ENCODE data around the gene ACTN4.

ACTN4 gene

DNA sequence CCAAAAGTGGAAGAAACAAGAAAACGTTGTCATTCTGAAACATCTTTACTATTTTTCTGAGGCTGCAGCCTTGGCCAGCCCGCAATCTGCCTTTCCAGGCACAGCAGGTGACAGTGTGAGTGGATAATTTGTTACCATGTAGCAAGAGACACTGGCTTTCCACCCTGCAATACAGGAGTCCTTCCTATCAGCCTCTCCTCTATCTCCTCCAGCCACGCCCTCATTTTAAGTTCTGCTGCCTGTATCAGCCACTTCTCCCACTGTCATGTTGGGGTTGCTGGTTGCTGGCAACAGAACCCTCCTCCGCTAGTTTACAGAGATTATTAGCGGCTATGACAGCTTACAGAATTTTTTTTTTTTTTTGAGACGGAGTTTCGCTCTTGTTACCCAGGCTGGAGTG, 133.6 kb downstream of the ACTN4 start:
- no peak overlapping the region for H3K27ac ChIP-seq
- H3K4me3 ChIP-seq, result no peak overlapping the region
- no peak for DNase-seq (ENCODE audit: low spot score)
- TF ChIP-seq, protein P1, sequence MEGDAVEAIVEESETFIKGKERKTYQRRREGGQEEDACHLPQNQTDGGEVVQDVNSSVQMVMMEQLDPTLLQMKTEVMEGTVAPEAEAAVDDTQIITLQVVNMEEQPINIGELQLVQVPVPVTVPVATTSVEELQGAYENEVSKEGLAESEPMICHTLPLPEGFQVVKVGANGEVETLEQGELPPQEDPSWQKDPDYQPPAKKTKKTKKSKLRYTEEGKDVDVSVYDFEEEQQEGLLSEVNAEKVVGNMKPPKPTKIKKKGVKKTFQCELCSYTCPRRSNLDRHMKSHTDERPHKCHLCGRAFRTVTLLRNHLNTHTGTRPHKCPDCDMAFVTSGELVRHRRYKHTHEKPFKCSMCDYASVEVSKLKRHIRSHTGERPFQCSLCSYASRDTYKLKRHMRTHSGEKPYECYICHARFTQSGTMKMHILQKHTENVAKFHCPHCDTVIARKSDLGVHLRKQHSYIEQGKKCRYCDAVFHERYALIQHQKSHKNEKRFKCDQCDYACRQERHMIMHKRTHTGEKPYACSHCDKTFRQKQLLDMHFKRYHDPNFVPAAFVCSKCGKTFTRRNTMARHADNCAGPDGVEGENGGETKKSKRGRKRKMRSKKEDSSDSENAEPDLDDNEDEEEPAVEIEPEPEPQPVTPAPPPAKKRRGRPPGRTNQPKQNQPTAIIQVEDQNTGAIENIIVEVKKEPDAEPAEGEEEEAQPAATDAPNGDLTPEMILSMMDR (IDR thresholded peaks at IDR 0.05), result no peak
